ENCODE data around the gene SPPL2B.

DNA sequence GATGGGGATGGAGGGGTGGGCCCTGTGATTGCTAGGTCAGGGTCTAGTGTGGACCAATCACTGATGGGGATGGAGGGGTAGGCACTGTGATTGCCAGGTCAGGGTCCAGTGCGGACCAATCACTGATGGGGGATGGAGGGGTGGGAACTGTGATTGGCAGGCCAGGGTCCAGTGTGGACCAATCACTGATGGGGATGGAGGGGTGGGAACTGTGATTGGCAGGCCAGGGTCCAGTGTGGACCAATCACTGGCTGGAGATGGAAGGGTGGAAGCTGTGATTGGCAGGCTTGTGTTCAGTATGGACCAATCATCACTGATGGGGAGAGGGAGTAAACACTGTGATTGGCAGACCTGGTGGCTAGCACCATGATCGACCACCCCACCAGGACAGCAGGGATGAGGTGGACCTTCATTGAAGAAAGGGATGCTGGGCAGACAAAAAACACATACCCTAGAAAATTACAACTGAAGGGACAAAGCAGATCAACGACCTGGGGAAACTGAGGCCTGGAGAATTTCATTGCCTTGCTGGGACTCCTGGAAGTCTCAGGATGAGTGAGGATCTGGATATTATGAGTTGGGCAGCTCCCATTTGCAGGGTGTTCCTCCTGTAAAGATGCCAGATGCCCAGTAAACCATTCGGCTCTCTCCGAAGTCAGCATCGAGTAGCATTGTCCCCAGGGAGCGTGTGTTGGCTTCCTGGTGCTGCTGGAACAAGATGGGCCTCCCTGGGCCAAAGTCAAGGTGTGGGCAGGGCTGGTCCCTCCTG, 47.1 kb downstream of the SPPL2B start:
- TF ChIP-seq, protein P1, sequence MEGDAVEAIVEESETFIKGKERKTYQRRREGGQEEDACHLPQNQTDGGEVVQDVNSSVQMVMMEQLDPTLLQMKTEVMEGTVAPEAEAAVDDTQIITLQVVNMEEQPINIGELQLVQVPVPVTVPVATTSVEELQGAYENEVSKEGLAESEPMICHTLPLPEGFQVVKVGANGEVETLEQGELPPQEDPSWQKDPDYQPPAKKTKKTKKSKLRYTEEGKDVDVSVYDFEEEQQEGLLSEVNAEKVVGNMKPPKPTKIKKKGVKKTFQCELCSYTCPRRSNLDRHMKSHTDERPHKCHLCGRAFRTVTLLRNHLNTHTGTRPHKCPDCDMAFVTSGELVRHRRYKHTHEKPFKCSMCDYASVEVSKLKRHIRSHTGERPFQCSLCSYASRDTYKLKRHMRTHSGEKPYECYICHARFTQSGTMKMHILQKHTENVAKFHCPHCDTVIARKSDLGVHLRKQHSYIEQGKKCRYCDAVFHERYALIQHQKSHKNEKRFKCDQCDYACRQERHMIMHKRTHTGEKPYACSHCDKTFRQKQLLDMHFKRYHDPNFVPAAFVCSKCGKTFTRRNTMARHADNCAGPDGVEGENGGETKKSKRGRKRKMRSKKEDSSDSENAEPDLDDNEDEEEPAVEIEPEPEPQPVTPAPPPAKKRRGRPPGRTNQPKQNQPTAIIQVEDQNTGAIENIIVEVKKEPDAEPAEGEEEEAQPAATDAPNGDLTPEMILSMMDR (IDR thresholded peaks at IDR 0.05) = no peak
- no peak for TF ChIP-seq POLR2AphosphoS5 (IDR thresholded peaks at IDR 0.05)

All from gastroesophageal sphincter (tissue), 3 donors.